GM19463 (cell line): ENCODE data around the gene PPIA.
A peak's percentile ranks its signal among the peaks of the same experiment; 100 is the strongest.
"Not testable (repeated sequence)": the region's sequence is repeated elsewhere in the genome, so short reads cannot be mapped to it uniquely, and the experiment has no call there.

Experiments used
- ATAC-seq: cut with Tn5 transposase; IDR thresholded peaks from one replicate; pipeline ENCODE4 v1.9.1; 2021; ENCODE audit warnings: mild to moderate bottlenecking, moderate library complexity; ENCODE audit not compliant: unreplicated experiment

Gene PPIA

GRCh38 chr7:44784364-44784763 is 12.1 kb upstream of the PPIA start:
- no peak for ATAC-seq

GRCh38 chr7:44785218-44785617 is 11.3 kb upstream of the PPIA start:
- not testable (repeated sequence) for ATAC-seq

GRCh38 chr7:44787041-44787440 is 9.4 kb upstream of the PPIA start:
- no peak for ATAC-seq

GRCh38 chr7:44787762-44788161 is 8.7 kb upstream of the PPIA start:
- no peak for ATAC-seq

- ATAC-seq: no peak
Observed at GRCh38 chr7:44789990-44790389, 6.5 kb upstream of the PPIA start.

- no peak for ATAC-seq
Observed at GRCh38 chr7:44791278-44792219, 4.9 kb upstream of the PPIA start.

GRCh38 chr7:44793919-44794318 is 2.6 kb upstream of the PPIA start:
- ATAC-seq: no peak

GRCh38 chr7:44794331-44794730 is 2.1 kb upstream of the PPIA start:
- no peak for ATAC-seq

- peak; percentile 24 for ATAC-seq
Observed at GRCh38 chr7:44796034-44796503, 412 bp upstream of the PPIA start.

- peak; percentile 41 for ATAC-seq
Observed at GRCh38 chr7:44797329-44798258, 1.1 kb downstream of the PPIA start.

- no peak for ATAC-seq
Observed at GRCh38 chr7:44798649-44799305, 2.3 kb downstream of the PPIA start.

- ATAC-seq: no peak
Observed at GRCh38 chr7:44799939-44800338, 3.5 kb downstream of the PPIA start.

- no peak for ATAC-seq
Observed at GRCh38 chr7:44801890-44802289, 5.4 kb downstream of the PPIA start.

- no peak for ATAC-seq
Observed at GRCh38 chr7:44802418-44803025, 6.0 kb downstream of the PPIA start.

GRCh38 chr7:44803828-44804519 is 7.5 kb downstream of the PPIA start:
- ATAC-seq: not testable (repeated sequence)

- no peak for ATAC-seq
Observed at GRCh38 chr7:44805950-44806349, 9.5 kb downstream of the PPIA start.

GRCh38 chr7:44808914-44809393 is 12.5 kb downstream of the PPIA start:
- ATAC-seq: no peak

GRCh38 chr7:44811093-44811492 is 14.6 kb downstream of the PPIA start:
- no peak for ATAC-seq

- no peak for ATAC-seq
Observed at GRCh38 chr7:44811571-44811970, 15.1 kb downstream of the PPIA start.

GRCh38 chr7:44814919-44815318 is 18.4 kb downstream of the PPIA start:
- ATAC-seq: no peak
